ENCODE data around the gene CDHR5.

CDHR5 gene

GRCh38 chr11:643849-644738 is 19.3 kb upstream of the CDHR5 start:
- no peak for DNase-seq

- DNase-seq, result no peak
Measured at GRCh38 chr11:643366-643765, 18.6 kb upstream of the CDHR5 start.

GRCh38 chr11:641806-642370 is 17.1 kb upstream of the CDHR5 start:
- DNase-seq, result no peak

GRCh38 chr11:640021-640706 is 15.4 kb upstream of the CDHR5 start:
- DNase-seq, result no peak

- DNase-seq, result no peak
Measured at GRCh38 chr11:639332-639955, 14.7 kb upstream of the CDHR5 start.

- no peak for DNase-seq
Measured at GRCh38 chr11:638631-639331, 14.0 kb upstream of the CDHR5 start.

GRCh38 chr11:637593-638521 is 13.1 kb upstream of the CDHR5 start:
- no peak for DNase-seq

- no peak for DNase-seq
Measured at GRCh38 chr11:637333-637592, 12.5 kb upstream of the CDHR5 start.

- DNase-seq, result no peak
Measured at GRCh38 chr11:636511-637332, 12.0 kb upstream of the CDHR5 start, which contains the start of gene DRD4. Gene DRD4, plus strand, starts transcription at chr11:637269. Its CDS starts 36 bp downstream, at chr11:637305.

GRCh38 chr11:635945-636510 is 11.3 kb upstream of the CDHR5 start:
- DNase-seq, result no peak

GRCh38 chr11:630871-631270 is 6.1 kb upstream of the CDHR5 start:
- DNase-seq, result no peak

GRCh38 chr11:629237-629583 is 4.5 kb upstream of the CDHR5 start:
- DNase-seq, result peak; percentile 32

GRCh38 chr11:628056-628455 is 3.3 kb upstream of the CDHR5 start:
- DNase-seq, result no peak

GRCh38 chr11:627308-627576 is 2.5 kb upstream of the CDHR5 start:
- DNase-seq, result no peak

- no peak for DNase-seq
Measured at GRCh38 chr11:626475-627307, 1.9 kb upstream of the CDHR5 start, which contains the start of gene SCT. Gene SCT, minus strand, starts transcription at chr11:627181. Its CDS starts 38 bp downstream, at chr11:627143.

- DNase-seq, result no peak
Measured at GRCh38 chr11:625636-626268, 997 bp upstream of the CDHR5 start.

- DNase-seq, result no peak
Measured at GRCh38 chr11:623999-624704, 603 bp downstream of the CDHR5 start.

GRCh38 chr11:623349-623869 is 1.3 kb downstream of the CDHR5 start:
- DNase-seq, result no peak
